ENCODE data around the gene LRP6. TPM values are rescaled to one million over a fixed set of nuclear protein-coding genes. Genes with fewer than 3 reads are reported as not detected.
A peak's percentile ranks its signal among the peaks of the same experiment; 100 is the strongest.
"Not testable (repeated sequence)": the region's sequence is repeated elsewhere in the genome, so short reads cannot be mapped to it uniquely, and the experiment has no call there.

The LRP6 gene
- total RNA-seq, 2 donors from 2014 or later = 31.2 to 32.7 TPM

DNA sequence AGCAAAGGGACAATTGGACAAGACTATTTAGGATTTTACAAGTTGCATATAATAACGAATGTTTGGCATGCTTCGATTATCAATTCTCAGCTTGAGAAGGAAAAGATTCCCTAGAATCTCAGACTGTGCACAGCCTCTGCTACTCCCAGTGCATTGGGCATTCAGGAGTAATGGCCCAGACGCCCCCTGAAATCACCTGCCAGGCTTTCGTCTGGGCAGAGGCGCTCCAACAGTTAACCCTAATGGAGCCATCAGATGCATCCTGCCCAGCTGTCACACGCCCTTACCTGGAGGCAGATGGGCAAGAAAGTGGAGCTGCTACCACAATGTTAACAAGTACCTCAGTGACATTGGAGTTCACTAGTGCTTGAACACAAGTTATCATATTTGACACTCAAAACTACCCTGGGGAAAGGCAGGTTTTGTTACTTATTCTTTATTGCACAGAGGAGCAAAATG, 927 bp upstream of the LRP6 start:
- intact Hi-C loops (cut with DNase I, micrococcal nuclease) = no loop called here
- peak in 1 of 2 donors; percentile 23 for DNase-seq
- no peak for ATAC-seq

DNA sequence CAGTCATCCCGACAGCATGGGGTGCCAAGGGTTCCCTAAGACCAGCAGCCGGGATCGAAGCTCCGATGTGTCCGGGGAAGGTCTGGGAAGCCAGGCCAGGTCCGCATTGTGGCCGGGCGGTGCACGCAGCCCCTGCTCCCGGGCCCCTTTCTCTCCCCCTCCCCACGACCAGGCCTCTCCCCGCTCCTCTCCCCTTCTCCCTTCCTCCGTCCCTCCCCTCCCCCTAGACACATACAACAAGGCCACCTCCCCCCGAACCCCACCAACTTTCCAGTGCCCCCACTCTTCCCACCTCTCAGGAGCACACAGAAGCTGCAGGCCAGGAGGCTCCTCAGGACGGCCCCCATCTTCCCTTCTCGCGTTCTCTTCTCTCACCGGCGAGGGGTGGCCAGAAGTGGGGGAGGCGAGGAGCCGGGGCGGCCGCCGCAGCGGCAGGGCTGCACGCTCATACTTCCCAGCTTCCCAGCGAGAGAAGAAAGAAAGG, 413 bp downstream of the LRP6 start:
- DNase-seq = peak in 1 of 2 donors; percentile 43
- intact Hi-C loops (cut with DNase I, micrococcal nuclease) = no loop called here
- peak; percentile 11 for ATAC-seq

DNA sequence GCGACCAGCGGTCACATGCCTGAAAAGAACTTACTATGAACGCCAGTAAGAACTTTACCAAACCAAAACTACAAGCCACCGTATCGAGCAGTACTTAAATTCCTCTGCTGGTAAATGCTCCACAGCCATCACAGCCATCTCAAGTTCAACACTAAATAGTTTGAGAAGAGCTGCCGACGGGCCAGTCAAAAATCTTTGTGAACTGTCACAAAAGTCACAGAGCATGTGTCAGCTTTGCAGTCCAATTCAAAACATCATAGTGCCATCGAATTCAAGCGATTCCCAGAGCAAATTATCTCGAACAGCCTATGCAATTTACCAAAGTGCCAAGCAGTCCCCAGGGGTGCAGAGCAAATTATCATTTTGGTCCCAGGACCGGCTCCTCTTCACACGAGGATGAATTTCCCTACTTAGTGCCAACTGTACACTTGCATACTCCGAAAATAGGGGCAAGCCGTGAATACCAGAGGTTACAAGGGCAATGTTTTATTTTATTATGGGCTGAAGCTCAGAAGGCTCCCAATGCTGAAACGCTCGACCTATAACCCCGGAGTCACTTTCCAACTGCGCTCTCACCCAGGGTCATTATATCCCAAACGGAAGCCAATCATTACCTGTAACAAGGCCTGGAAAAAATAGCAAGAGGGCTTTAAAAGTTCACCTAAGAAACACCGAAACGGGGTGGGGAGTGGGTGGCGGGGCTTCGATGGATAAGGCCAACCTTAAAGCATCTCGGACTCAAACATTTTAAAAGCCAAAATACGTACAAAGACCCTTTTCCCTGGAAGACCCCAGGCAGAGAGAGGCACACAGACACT, 1.1 kb downstream of the LRP6 start:
- ATAC-seq (peak; percentile 35), DNase-seq (peak in 1 of 2 donors; percentile 9)
- intact Hi-C loops (cut with DNase I, micrococcal nuclease) = no loop called here

DNA sequence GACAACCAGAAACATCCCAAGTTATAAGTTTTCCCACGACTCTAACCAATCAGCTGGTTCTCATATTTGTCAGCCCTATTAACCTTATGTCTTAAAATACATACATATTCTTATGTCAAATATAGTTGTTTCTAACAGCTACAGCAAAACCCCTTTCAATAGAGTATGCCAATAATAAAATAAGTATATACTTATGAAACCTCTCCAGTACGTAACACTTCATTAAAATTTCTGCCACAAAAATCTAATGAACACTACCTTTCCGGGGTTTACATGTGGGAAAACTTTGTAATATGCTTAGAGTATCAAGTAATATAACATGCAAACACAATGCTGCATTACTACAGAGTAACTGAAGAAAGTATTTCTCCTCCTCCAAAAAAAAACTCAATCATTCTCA, 1.8 kb downstream of the LRP6 start:
- no peak for DNase-seq
- intact Hi-C loops (cut with DNase I, micrococcal nuclease) = no loop called here

DNA sequence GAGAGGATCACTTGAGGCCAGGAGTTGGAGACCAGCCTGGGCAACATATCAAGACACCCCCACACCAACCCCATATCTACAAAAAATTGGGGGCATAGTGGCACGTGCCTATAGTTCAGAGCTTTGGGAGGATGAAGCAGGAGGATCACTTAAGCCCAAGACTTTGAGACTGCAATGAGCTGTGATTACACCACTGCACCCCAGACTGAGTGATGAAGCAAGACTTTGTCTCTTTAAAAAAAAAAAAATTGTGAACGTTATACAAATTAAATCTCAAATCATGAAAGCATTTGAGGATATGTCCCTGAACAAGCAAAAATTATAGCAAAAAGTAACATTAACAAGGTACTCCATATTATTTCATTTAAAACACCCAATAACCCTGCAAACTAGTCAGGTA, 2.9 kb downstream of the LRP6 start:
- DNase-seq (no peak), ATAC-seq (no peak)
- intact Hi-C loops (cut with DNase I, micrococcal nuclease) = no loop called here

More for the DNA sequence above, 1.8 kb downstream of the LRP6 start:
- ATAC-seq = no peak

DNA sequence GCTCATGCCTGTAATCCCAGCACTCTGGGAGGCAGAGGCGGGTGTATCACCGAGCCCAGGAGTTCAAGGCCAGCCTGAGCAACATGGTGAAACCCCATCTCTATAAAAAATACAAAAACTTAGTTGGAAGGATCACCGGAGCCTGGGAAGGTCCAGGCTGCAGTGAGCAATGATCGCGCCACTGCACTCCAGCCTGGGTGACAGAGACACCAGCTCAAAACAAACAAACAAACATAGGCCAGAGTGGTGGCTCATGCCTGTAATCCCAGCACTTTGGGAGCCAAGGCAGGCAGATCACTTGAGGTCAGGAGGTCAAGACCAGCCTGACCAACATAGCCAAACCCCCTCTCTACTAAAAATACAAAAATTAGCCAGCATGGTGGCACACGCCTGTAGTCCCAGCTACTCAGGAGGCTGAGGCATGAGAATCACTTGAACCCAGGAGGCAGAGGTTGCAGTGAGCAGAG, 10.5 kb downstream of the LRP6 start:
- intact Hi-C loops (cut with DNase I, micrococcal nuclease); ATAC-seq; DNase-seq: not testable (repeated sequence)

DNA sequence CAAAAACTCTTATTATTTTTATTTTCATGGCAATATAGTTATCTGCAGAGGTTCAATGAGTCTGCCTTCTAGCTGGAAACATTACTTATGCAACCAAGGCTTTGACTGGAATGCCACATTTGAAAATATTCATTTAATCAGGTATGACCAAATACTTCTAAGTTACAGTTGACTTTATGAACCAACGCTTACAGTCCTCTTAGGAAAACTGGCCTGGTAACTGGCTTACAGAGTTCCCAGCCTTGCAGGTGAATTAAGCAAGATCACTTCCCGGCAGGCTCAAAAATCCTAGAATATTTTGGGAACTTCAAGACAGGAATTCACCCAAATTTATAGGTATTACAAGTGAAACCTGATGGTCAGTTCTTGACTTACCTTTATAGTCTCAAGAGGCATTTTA, 12.3 kb downstream of the LRP6 start:
- intact Hi-C loops (cut with DNase I, micrococcal nuclease) = no loop called here
- ATAC-seq (no peak), DNase-seq (no peak)

DNA sequence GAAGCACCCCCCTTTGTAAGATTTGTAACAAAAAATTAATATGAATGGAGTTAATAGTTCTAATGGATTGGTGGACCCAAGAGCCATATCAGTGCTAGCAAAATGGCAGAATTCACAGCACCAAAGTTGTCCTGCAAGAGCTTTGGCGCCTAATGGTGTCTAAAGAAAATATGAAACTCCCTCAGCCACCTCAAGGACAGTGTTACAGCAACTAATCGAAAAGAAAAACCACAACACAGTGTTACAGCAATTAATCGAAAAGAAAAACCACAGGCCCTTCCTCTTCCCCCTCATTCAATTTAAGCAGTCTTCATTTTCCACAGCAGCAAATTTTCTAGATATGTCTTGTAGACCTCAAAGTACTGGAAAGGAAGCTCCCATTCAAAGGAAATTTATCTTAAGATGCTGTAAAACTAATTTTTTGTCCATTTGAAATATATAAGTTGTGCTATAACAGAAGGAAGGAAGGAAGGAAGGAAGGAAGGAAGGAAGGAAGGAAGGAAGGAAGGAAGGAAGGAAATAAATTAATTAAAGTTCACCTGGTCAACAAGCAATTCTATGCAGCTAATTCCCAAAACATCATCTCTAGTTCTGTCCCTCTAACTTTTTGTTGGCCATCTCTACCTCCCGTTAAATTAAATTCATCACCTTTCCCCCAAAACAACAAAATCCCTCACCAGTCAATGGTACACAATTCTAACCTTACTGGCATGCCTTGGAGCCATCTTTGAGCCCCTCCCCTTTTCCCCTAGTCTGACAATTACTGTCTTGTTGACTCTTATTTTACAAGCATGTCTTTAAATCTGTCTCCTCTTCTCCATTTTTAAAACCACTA, 17.4 kb downstream of the LRP6 start:
- intact Hi-C loops (cut with DNase I, micrococcal nuclease) = no loop called here
- DNase-seq (no peak), ATAC-seq (no peak)

DNA sequence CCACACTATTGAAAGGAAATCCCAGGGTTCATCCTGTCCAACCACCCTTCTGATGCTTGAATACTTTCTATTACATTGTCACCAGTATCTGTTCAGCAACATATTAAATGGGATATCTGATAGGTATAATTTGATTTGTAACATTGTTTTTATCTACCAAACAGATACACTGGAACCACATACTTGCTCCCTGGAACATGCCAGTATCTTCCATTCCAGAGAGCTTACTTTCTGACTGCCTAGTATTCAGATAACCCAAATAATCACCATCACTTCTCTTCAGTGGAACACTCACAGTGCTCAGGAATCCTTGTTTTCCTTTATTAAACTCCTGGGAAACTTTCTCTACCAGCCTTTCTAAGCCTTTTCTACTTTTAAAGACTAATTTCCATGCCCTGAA, 19.3 kb downstream of the LRP6 start:
- ATAC-seq (no peak), DNase-seq (no peak)
- intact Hi-C loops (cut with DNase I, micrococcal nuclease) = no loop called here

DNA sequence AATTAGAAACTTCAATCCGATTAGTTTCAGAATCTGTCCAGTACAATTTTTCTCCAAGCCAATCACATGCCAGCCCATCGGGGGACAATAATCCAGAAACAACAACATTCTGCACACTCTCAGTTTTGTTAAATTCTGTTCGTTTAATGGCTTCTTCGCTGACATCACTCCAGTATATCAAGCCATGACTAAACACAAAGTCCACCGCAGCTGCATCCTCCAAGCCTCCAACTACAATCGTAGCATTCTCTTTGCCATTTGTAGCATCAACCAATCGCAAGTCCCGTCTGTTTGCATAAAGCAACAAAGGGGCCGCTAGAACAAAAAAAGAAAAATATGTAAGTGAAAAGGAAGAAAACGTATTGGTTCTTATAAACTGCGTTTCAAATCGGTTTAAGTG, 22.5 kb downstream of the LRP6 start:
- intact Hi-C loops (cut with DNase I, micrococcal nuclease) = no loop called here
- ATAC-seq (no peak), DNase-seq (no peak)

DNA sequence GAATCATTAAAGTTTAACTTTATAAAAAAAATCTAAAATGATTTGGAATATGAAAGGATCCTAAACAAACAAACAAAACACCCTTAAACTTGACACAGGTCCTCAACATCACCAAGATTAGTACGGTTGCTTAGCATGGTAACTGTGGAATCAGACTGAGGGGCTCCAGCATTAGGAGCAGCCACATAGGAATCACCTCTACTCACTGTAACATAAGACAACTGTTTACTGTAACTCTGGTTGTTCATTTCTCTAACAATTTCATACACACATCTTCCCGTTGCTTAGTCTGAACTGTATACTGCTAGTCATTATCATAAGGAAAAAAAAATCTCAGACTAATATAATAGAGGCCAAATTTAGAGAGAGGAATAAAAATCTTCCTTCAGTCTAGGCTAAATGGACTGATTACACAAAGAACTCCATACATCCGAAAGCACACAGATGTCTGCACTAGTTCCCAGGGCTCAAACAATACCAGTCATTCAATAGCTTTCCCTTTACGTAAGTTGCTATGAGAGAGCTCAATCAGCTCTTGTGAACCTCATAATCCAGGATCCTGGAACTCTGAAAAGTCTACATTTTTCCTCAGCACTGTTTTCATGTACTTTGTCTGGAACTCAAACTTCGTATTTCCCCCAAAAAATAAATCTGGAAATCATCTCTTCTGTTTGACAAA, 26.0 kb downstream of the LRP6 start:
- ATAC-seq (peak; percentile 57), DNase-seq (no peak)

DNA sequence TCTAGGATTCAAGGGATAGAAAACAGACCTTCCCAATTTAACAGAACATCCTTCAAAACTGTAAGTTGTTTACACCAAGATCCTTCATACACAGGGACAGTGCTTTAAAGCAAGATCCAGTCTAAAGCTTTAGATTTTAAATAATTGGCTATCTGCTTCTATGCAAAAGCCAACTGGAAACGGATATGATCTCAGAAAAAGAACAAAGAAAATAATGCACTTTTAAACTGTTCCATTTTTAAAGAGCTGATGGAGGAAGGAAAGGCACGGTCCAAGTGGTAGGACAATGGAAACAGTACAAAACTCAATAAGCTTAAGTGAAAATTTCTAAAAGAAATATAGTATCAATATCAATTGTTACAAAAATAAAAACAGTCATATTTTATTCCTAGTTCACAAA, 27.7 kb downstream of the LRP6 start:
- DNase-seq (no peak), ATAC-seq (no peak)
- intact Hi-C loops (cut with DNase I, micrococcal nuclease) = no loop called here

More for the DNA sequence above, 26.0 kb downstream of the LRP6 start:
- intact Hi-C loops (cut with DNase I, micrococcal nuclease) = no loop called here

DNA sequence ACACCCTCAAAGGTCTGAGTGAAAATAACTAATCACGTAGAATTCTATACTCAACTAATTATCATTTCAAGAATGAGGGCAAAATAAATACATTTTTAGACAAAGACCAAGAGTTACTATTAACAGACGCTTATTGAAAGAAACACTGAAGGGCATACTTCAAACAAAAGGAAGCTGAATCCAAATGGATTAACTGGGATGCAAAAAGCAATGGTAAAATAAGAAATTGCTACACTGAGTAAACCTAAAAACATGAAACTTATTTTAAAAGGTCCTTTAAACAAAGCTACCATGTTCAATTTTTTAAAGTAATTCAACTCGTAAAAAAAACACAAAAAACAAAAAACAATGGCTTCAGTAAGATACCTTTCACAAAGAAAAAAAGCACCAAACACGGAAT, 28.2 kb downstream of the LRP6 start:
- ATAC-seq (no peak), DNase-seq (no peak)
- intact Hi-C loops (cut with DNase I, micrococcal nuclease) = no loop called here

DNA sequence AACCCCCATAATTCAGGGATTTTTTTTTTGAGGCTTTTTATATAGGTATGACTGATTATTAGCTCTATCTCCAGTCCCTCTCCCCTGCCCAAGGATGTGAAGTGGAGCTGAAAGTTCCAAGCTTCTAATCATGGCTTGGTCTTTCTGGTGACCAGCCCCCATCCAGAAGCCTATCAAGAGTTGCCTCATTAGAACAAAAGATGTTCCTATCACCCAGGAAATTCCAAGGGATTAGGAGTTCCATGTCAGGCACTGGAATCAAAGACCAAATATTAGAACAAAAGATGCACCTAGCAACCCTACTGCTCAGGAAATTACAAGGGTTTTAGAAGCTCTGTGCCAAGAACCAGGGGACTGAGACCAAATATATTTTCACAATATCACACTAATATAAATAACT, 29.9 kb downstream of the LRP6 start:
- DNase-seq (no peak), ATAC-seq (no peak)
- intact Hi-C loops (cut with DNase I, micrococcal nuclease) = no loop called here

DNA sequence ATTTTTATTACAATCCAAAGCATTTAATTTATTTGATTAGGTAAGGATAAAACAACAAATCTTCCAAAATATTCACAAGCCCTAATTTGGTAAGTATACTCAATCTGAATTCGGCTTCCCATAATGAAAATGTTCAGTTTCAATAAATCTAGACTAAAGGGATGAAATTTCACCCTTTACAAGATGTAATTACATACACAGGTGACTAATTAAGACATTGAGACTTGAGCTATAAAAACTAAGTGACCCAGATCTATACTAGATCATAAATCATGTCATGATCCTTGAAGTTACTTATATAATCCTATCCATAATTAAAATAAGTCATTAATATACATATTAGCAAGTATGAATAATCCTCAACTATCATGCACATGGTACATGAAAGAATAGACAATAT, 36.6 kb downstream of the LRP6 start:
- ATAC-seq (no peak), DNase-seq (no peak)
- intact Hi-C loops (cut with DNase I, micrococcal nuclease) = no loop called here

DNA sequence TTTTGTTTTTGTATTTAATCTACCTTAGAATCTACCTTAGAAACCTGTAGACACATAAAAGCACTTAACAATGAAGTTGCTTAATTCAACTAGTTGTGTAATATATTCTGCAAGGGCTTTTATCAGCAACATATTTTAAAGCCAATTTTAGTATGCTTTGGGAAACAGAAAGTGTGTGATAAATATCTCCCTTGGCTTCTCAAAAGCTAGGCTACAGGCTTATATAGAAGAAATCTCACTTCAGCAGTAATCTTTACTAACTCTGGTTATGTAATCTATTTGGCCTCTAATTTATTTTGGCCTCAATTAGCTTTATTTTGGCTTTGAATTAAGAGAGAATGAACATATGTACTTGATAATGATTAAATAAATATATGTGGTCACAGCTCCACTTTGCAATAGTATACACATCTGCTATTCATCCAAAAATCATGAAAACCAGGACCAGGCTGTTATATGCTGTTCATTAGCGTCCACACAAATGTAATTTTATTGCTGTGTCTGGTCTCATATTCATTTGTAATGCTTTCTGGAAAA, 37.2 kb downstream of the LRP6 start:
- intact Hi-C loops (cut with DNase I, micrococcal nuclease) = no loop called here
- no peak for ATAC-seq
- no peak for DNase-seq

DNA sequence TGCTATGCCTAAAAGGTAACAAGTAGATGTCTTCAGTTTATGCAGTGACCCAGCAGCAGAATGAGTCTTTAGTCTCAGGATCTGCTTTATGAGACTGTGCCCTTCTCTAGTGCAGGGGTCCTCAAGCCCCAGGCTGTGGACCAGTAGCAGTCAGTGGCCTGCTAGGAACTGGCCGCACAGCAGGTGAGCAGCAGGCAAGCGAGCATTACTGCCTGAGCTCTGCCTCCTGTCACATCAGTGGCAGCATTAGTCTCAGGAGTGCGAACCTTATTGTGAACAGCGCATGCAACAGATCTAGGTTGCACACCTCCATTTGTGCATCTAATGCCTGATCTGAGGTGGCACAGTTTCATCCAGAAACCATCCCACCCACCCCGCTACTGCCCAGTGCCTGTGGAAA, 38.4 kb downstream of the LRP6 start:
- DNase-seq = no peak
- intact Hi-C loops (cut with DNase I, micrococcal nuclease) = no loop called here
- no peak for ATAC-seq

DNA sequence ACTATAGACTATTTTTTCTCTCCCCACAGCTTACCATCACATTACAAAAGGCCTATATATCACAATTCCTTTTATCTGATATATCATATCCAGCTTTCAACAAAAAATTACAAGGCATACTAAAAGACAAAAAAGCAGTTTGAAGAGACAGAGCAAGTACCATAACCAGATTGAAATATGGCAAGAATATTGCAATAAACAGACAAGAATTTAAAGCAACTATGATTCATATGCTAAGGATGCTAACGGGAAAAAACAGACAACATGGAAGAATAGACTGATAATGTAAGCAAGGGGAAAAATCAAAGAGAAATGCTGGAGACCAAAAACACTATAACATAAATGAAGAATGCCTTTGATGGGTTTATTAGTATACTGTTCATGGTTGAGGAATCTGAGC, 40.7 kb downstream of the LRP6 start:
- no peak for ATAC-seq
- intact Hi-C loops (cut with DNase I, micrococcal nuclease) = no loop called here
- DNase-seq = no peak
